HG03565 (cell line): ENCODE data around the gene SPNS3.

ENCODE experiments used
- ATAC-seq: cut with Tn5 transposase; IDR thresholded peaks from one replicate; pipeline ENCODE4 v1.9.1; 2021; ENCODE audit warnings: mild to moderate bottlenecking, moderate library complexity; ENCODE audit not compliant: unreplicated experiment

The SPNS3 gene

GRCh38 chr17:4433515-4434031 is at the start of gene SPNS3:
TSS of gene SPNS3 (plus strand) at chr17:4433940. CDS start at chr17:4433968, 28 bp downstream.
- ATAC-seq: no peak

- ATAC-seq: no peak
Measured at GRCh38 chr17:4386406-4386805, 47.3 kb upstream of the SPNS3 start.

GRCh38 chr17:4387137-4387536 is 46.6 kb upstream of the SPNS3 start:
- ATAC-seq: no peak

- ATAC-seq: no peak
Measured at GRCh38 chr17:4389079-4389478, 44.7 kb upstream of the SPNS3 start.

GRCh38 chr17:4393806-4394205 is 39.9 kb upstream of the SPNS3 start:
- no peak for ATAC-seq

GRCh38 chr17:4394208-4395110 is 39.3 kb upstream of the SPNS3 start:
- ATAC-seq: no peak

GRCh38 chr17:4395111-4395478 is 38.6 kb upstream of the SPNS3 start:
- ATAC-seq: no peak

GRCh38 chr17:4397840-4398239 is 35.9 kb upstream of the SPNS3 start:
- ATAC-seq: no peak

GRCh38 chr17:4405038-4405669 is 28.6 kb upstream of the SPNS3 start:
- ATAC-seq: no peak

GRCh38 chr17:4405699-4406098 is 28.0 kb upstream of the SPNS3 start:
- no peak for ATAC-seq

- no peak for ATAC-seq
Measured at GRCh38 chr17:4406386-4406785, 27.4 kb upstream of the SPNS3 start.

GRCh38 chr17:4407216-4407615 is 26.5 kb upstream of the SPNS3 start:
- ATAC-seq: no peak

- ATAC-seq: no peak
Measured at GRCh38 chr17:4407851-4408250, 25.9 kb upstream of the SPNS3 start.

- ATAC-seq: no peak
Measured at GRCh38 chr17:4409659-4410058, 24.1 kb upstream of the SPNS3 start.

- no peak for ATAC-seq
Measured at GRCh38 chr17:4411201-4411600, 22.5 kb upstream of the SPNS3 start.

- ATAC-seq: peak; percentile 60
Measured at GRCh38 chr17:4412933-4413831, 20.6 kb upstream of the SPNS3 start.

- no peak for ATAC-seq
Measured at GRCh38 chr17:4417129-4417667, 16.5 kb upstream of the SPNS3 start.

- ATAC-seq: no peak
Measured at GRCh38 chr17:4420692-4421131, 13.0 kb upstream of the SPNS3 start.

- no peak for ATAC-seq
Measured at GRCh38 chr17:4422864-4423263, 10.9 kb upstream of the SPNS3 start.

- no peak for ATAC-seq
Measured at GRCh38 chr17:4425398-4425797, 8.3 kb upstream of the SPNS3 start.
